HepG2 (cell line): ENCODE results near the gene NAALAD2. TPM values are rescaled to one million over a fixed set of nuclear protein-coding genes. Genes with fewer than 3 reads are reported as not detected.

Experiments used
- ATAC-seq: fragments of 200-7000 bp; cut with Tn5 transposase; 3 replicates; pipeline ENCODE4 v1.9.1; 2020; ENCODE audit warnings: mild to moderate bottlenecking, moderate library complexity
- BruUV-seq: library from RNA; stranded (reverse); fragments of 400-500 nt; replicated peaks from 2 replicates; lab custom pipeline; 2021; lab: Mats Ljungman, UMichigan
- CTCF ChIA-PET: fragments of 300-600 bp; formaldehyde crosslinking; extraction: SDS; loops from one replicate; lab custom pipeline; 2021; ENCODE audit warnings: low total read pairs, inconsistent platforms, low intra/inter-chr PET ratio; lab: Yijun Ruan, JAX
- POLR2A ChIA-PET: fragments of 350-600 bp; sonication (Branson Sonifier 250); formaldehyde crosslinking; loops from one replicate; lab custom pipeline; 2020; ENCODE audit warnings: antibody characterized with exemption, inconsistent platforms; lab: Yijun Ruan, JAX
- DNase-seq: peaks from one replicate; pipeline ENCODE4 v3.0.0-alpha.2; 2015; ENCODE audit warnings: low spot score
- FAIRE-seq: peaks from 3 replicates; lab custom pipeline; 2011; peaks lifted over from hg19 to GRCh38; lab: Jason Lieb, UNC
- H2AFZ ChIP-seq: one replicate; pipeline ENCODE4 v1.6.1; 2011; ENCODE audit warnings: low read length, inconsistent platforms
- H3K27ac ChIP-seq: fragments of 300-600 bp; 3 replicates; pipeline ENCODE4 v1.8.0; 2011; ENCODE audit warnings: mixed run types, mild to moderate bottlenecking, mixed read lengths, low read length, inconsistent platforms; ENCODE audit not compliant: insufficient read depth; ENCODE audit errors: extremely low read length
- H3K27me3 ChIP-seq, 2 experiments: fragments of 200-600 bp in 1 of 2; 2 replicates in 1 of 2; 3 replicates in 1 of 2; pipeline versions ENCODE4 v1.6.0 to v1.8.0; 2011; ENCODE audit warnings: low read length in 2 of 2, mild to moderate bottlenecking in 2 of 2, moderate library complexity in 2 of 2, inconsistent platforms in 1 of 2; ENCODE audit not compliant: insufficient read depth in 2 of 2, control insufficient read depth in 1 of 2
- H3K36me3 ChIP-seq, 2 experiments: fragments of 200-600 bp in 1 of 2; replicated peaks in 1 of 2; 2 replicates in 1 of 2; 3 replicates in 1 of 2; pipeline versions ENCODE4 v1.5.1 to v1.8.0; 2011; ENCODE audit warnings: low read length in 2 of 2, inconsistent platforms in 1 of 2; ENCODE audit not compliant: insufficient read depth in 2 of 2, control insufficient read depth in 1 of 2
- H3K4me1 ChIP-seq: 2 replicates; pipeline ENCODE4 v1.5.1; 2012; ENCODE audit warnings: low read length, inconsistent platforms; ENCODE audit not compliant: insufficient read depth
- H3K4me2 ChIP-seq: 2 replicates; pipeline ENCODE4 v1.6.0; 2011; ENCODE audit warnings: low read depth, low read length, inconsistent platforms
- H3K4me3 ChIP-seq, 3 experiments: fragments of 200-600 bp in 1 of 3; sonication (generic), shearing (Covaris generic) in 1 of 3; replicated peaks in 1 of 3; 2 replicates each; pipeline ENCODE4 v1.5.1; 2011 to 2016; ENCODE audit warnings: low read length in 3 of 3, inconsistent platforms in 2 of 3, low read depth in 2 of 3, mild to moderate bottlenecking in 2 of 3, control low read depth in 1 of 3, mixed read lengths in 1 of 3; ENCODE audit not compliant: insufficient read depth in 1 of 3
- H3K79me2 ChIP-seq: one replicate; pipeline ENCODE4 v1.6.1; 2011; ENCODE audit warnings: low read length, inconsistent platforms; ENCODE audit not compliant: insufficient read depth
- H3K9ac ChIP-seq: 2 replicates; pipeline ENCODE4 v1.6.0; 2011; ENCODE audit warnings: mild to moderate bottlenecking, low read depth, low read length, inconsistent platforms; ENCODE audit not compliant: insufficient read depth
- H3K9me3 ChIP-seq: 2 replicates; pipeline ENCODE4 v1.5.1; 2012; ENCODE audit warnings: mild to moderate bottlenecking, low read length
- H4K20me1 ChIP-seq: 2 replicates; pipeline ENCODE4 v1.6.0; 2011; ENCODE audit warnings: inconsistent platforms, mild to moderate bottlenecking, low read length, moderate library complexity; ENCODE audit not compliant: insufficient read depth
- BCL6 ChIP-seq: IDR thresholded peaks from 2 replicates; pipeline ENCODE4 v1.6.1; 2016; ENCODE audit warnings: missing genetic modification reagents, missing compliant biosample characterization
- CSRNP2 ChIP-seq: sonication (generic); formaldehyde crosslinking; conservative IDR thresholded peaks from 2 replicates; pipeline ENCODE4 v1.8.0; 2022; ENCODE audit warnings: low read depth, missing genetic modification reagents
- DPF2 ChIP-seq: sonication (generic); formaldehyde crosslinking; IDR thresholded peaks from 2 replicates; pipeline ENCODE4 v1.4.0; 2020; ENCODE audit warnings: mild to moderate bottlenecking, low read depth, missing genetic modification reagents, borderline replicate concordance
- GATAD1 ChIP-seq: IDR thresholded peaks from 2 replicates; pipeline ENCODE4 v1.6.1; 2016; ENCODE audit warnings: missing genetic modification reagents, missing compliant biosample characterization
- GLI4 ChIP-seq: sonication (generic); formaldehyde crosslinking; IDR thresholded peaks from 2 replicates; pipeline ENCODE4 v1.5.1; 2020; ENCODE audit warnings: missing genetic modification reagents, mild to moderate bottlenecking, moderate library complexity, borderline replicate concordance
- HDAC1 ChIP-seq: sonication (generic); formaldehyde crosslinking; IDR thresholded peaks from 2 replicates; pipeline ENCODE4 v1.5.1; 2020; ENCODE audit warnings: mild to moderate bottlenecking, missing genetic modification reagents
- HMGA1 ChIP-seq: sonication (generic); formaldehyde crosslinking; conservative IDR thresholded peaks from 2 replicates; pipeline ENCODE4 v1.4.0; 2020; ENCODE audit warnings: missing genetic modification reagents
- MED13 ChIP-seq: sonication (generic); formaldehyde crosslinking; IDR thresholded peaks from 2 replicates; pipeline ENCODE4 v1.5.0; 2020; ENCODE audit warnings: missing genetic modification reagents
- MEF2D ChIP-seq: sonication (generic); formaldehyde crosslinking; IDR thresholded peaks from 2 replicates; pipeline ENCODE4 v1.5.1; 2020; ENCODE audit warnings: mild to moderate bottlenecking, missing genetic modification reagents
- PTBP1 ChIP-seq: fragments of 200-400 bp; formaldehyde crosslinking; IDR thresholded peaks from 2 replicates; pipeline ENCODE4 v1.6.1; 2018; ENCODE audit warnings: low read length, low read depth; ENCODE audit not compliant: poor library complexity, severe bottlenecking
- RXRA ChIP-seq: sonication (generic); formaldehyde crosslinking; IDR thresholded peaks from 2 replicates; pipeline ENCODE4 v1.5.1; 2020; ENCODE audit warnings: missing genetic modification reagents
- SALL2 ChIP-seq: sonication (generic); formaldehyde crosslinking; IDR thresholded peaks from 2 replicates; pipeline ENCODE4 v1.8.1; 2023; ENCODE audit warnings: mild to moderate bottlenecking, missing genetic modification reagents, inconsistent platforms
- SOX6 ChIP-seq, 2 experiments: fragments of 450-650 bp in 1 of 2; sonication (generic) in 1 of 2; formaldehyde crosslinking in 1 of 2; IDR thresholded peaks; 2 replicates each; pipeline versions ENCODE4 v1.4.0 to v1.6.1; 2017 to 2020; ENCODE audit warnings: antibody characterized with exemption in 1 of 2, mild to moderate bottlenecking in 1 of 2, missing genetic modification reagents in 1 of 2
- ZEB1 ChIP-seq: IDR thresholded peaks from 2 replicates; pipeline ENCODE4 v1.6.1; 2012; ENCODE audit warnings: mild to moderate bottlenecking, low read depth, inconsistent platforms; ENCODE audit not compliant: insufficient replicate concordance
- ZFP36L2 ChIP-seq: sonication (generic); formaldehyde crosslinking; IDR thresholded peaks from 2 replicates; pipeline ENCODE4 v1.4.0; 2020; ENCODE audit warnings: missing genetic modification reagents
- ZNF614 ChIP-seq: IDR thresholded peaks from 2 replicates; pipeline ENCODE4 v1.6.1; 2018; ENCODE audit warnings: missing biosample characterization, missing genetic modification reagents, inconsistent platforms, borderline replicate concordance
- ZNF780A ChIP-seq: sonication (generic); formaldehyde crosslinking; IDR thresholded peaks from 2 replicates; pipeline ENCODE4 v1.8.0; 2022; ENCODE audit warnings: mild to moderate bottlenecking, missing genetic modification reagents, moderate library complexity
- ZSCAN12 ChIP-seq: sonication (generic); formaldehyde crosslinking; IDR thresholded peaks from 2 replicates; pipeline ENCODE4 v1.9.0; 2021; ENCODE audit warnings: mild to moderate bottlenecking, missing genetic modification reagents
- ZSCAN21 ChIP-seq: sonication (generic); formaldehyde crosslinking; IDR thresholded peaks from 2 replicates; pipeline ENCODE4 v1.8.0; 2022; ENCODE audit warnings: mild to moderate bottlenecking, missing genetic modification reagents, moderate library complexity, borderline replicate concordance
- WGBS: methylation state at CpG from one replicate; pipeline ENCODE4 v1.1.6; 2017; ENCODE audit warnings: low lambda C conversion rate; 5-methylcytosine and 5-hydroxymethylcytosine counted together
- in situ Hi-C: cut with HindIII; loops from 2 replicates; pipeline ENCODE4 v1.10.0; 2017; ENCODE audit warnings: low pct_unique_long_range_greater_than_20kb; ENCODE audit not compliant: extremely low pct_ligation_motif_present
- intact Hi-C: fragments of 100-400 bp; cut with micrococcal nuclease; formaldehyde crosslinking; loops from one replicate; pipeline ENCODE4 v1.10.0; 2022; ENCODE audit not compliant: unreplicated experiment
- polyA plus RNA-seq, 8 experiments: library from polyadenylated mRNA; depleted of rRNA in 3 of 8; stranded (reverse) in 7 of 8; unstranded in 1 of 8; fragments of >200 nt; fragmentation: Illumina TruSeq in 4 of 8; extraction: Trizol in 4 of 8; gene quantifications; 2 replicates each; pipeline versions ENCODE4 v1.2.1 to v1.2.3, GENCODE V29; 2011 to 2016; ENCODE audit warnings: low read depth in 4 of 8, missing spikeins in 1 of 8, mixed read lengths in 1 of 8; ENCODE audit not compliant: insufficient read depth in 1 of 8
- total RNA-seq, 5 experiments: library from RNA; depleted of rRNA; stranded (reverse); fragments of >200 nt; fragmentation: Illumina TruSeq; extraction: Trizol; gene quantifications; 2 replicates each; pipeline ENCODE4 v1.2.3, GENCODE V29; 2016; ENCODE audit warnings: low read depth in 1 of 5
- TF ChIP-seq, protein P1 (sequence below): IDR thresholded peaks from 2 replicates; pipeline ENCODE4 v1.6.1; 2018; ENCODE audit warnings: missing genetic modification reagents, mild to moderate bottlenecking, missing compliant biosample characterization

The NAALAD2 gene
- total and polyA plus RNA-seq, 2 of the 13 experiments (the other 11 are each of a cell fraction or from before 2014, with no cell fraction given): 8.0 to 8.9 TPM

GRCh38 chr11:90124371-90124770 lies 10.1 kb upstream of the NAALAD2 start:
- no peak overlapping the region for H3K9ac ChIP-seq
- no peaks in the 10 kb centered on the region for H3K79me2 ChIP-seq
- intact Hi-C loops (no loop called here), in situ Hi-C loops (no loop called here)
- FAIRE-seq (no peak), DNase-seq (no peak), ATAC-seq (no peak)
- no peak overlapping the region for H3K4me2 ChIP-seq
- no peaks in the 10 kb centered on the region for H3K27me3 ChIP-seq
- no peaks in the 10 kb centered on the region for H3K36me3 ChIP-seq
- H3K4me1 ChIP-seq: no peaks in the 10 kb centered on the region
- CTCF ChIA-PET: no interaction called here
- WGBS: 0% methylated on average over 1 of the region's 1 CpG
- H3K9me3 ChIP-seq: no peaks in the 10 kb centered on the region
- no peak overlapping the region for H3K4me3 ChIP-seq
- no peak overlapping the region for H2AFZ ChIP-seq
- POLR2A ChIA-PET: no interaction called here
- BruUV-seq: no TSS peak
- no peak for TF ChIP-seq BCL6 (CRISPR knock-in tag)
- TF ChIP-seq SALL2 (CRISPR knock-in tag): no peak
- TF ChIP-seq RXRA (CRISPR knock-in tag): no peak
- no peak for TF ChIP-seq HMGA1 (CRISPR knock-in tag)
- no peak for TF ChIP-seq HDAC1
- TF ChIP-seq GATAD1: no peak
- no peak for TF ChIP-seq SOX6 (IDR thresholded peaks at IDR 0.05)
- no peak for TF ChIP-seq SOX6 (CRISPR knock-in tag; IDR thresholded peaks at IDR 0.05)
- no peak for TF ChIP-seq ZNF780A (CRISPR knock-in tag)
- no peak for TF ChIP-seq PTBP1
- TF ChIP-seq ZSCAN12 (CRISPR knock-in tag): no peak
- TF ChIP-seq ZNF614: no peak
- no peak for TF ChIP-seq ZEB1
- no peak for TF ChIP-seq CSRNP2 (CRISPR knock-in tag)
- no peak for TF ChIP-seq ZSCAN21 (CRISPR knock-in tag)
- no peak for TF ChIP-seq DPF2 (CRISPR knock-in tag)
- TF ChIP-seq MED13 (CRISPR knock-in tag): no peak
- no peak for TF ChIP-seq MEF2D (CRISPR knock-in tag)
- no peak for TF ChIP-seq GLI4 (CRISPR knock-in tag)
- no peak for TF ChIP-seq ZFP36L2
- TF ChIP-seq, protein P1, sequence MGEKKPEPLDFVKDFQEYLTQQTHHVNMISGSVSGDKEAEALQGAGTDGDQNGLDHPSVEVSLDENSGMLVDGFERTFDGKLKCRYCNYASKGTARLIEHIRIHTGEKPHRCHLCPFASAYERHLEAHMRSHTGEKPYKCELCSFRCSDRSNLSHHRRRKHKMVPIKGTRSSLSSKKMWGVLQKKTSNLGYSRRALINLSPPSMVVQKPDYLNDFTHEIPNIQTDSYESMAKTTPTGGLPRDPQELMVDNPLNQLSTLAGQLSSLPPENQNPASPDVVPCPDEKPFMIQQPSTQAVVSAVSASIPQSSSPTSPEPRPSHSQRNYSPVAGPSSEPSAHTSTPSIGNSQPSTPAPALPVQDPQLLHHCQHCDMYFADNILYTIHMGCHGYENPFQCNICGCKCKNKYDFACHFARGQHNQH (CRISPR knock-in tag): no peak
- no peak overlapping the region for H3K27ac ChIP-seq
- no peaks in the 10 kb centered on the region for H4K20me1 ChIP-seq
